ENCODE data around the gene MAGEA8. TPM values are rescaled to one million over a fixed set of nuclear protein-coding genes. Genes with fewer than 3 reads are reported as not detected.

The MAGEA8 gene
- total RNA-seq, 1 experiment from 2014 or later, result not detected

- Histone ChIP-seq H3K23ac (ENCODE audit: insufficient read length, low read depth, low read length) (no peak overlapping the region), H3K56ac (ENCODE audit: insufficient read length, low read depth, low read length) (no peak overlapping the region), H2AFZ (ENCODE audit: low read length) (no peak overlapping the region), H4K20me1 (ENCODE audit: control insufficient read depth, insufficient read depth, insufficient read length) (no peaks in the 10 kb centered on the region), H3K27me3 (ENCODE audit: insufficient read depth, low read length) (no peaks in the 10 kb centered on the region), H3T11ph (ENCODE audit: low read length) (no peak overlapping the region), H2BK15ac (ENCODE audit: low read depth, low read length) (no peak overlapping the region), H3K79me2 (ENCODE audit: insufficient read depth, low read length) (no peaks in the 10 kb centered on the region), H3K79me1 (ENCODE audit: insufficient read depth, low read depth, low read length, poor library complexity, severe bottlenecking) (no peaks in the 10 kb centered on the region), H3K18ac (ENCODE audit: insufficient read length, low read depth, low read length) (no peak overlapping the region), H4K91ac (ENCODE audit: insufficient read length, low read depth, low read length) (no peak overlapping the region), H3K4ac (ENCODE audit: low read depth, low read length) (no peak overlapping the region), H3K9me3 (ENCODE audit: control insufficient read depth, low read depth, low read length) (peaks cover 29% of the 10 kb centered on the region), H3K27ac (ENCODE audit: insufficient read length, low read depth, low read length) (no peak overlapping the region), H2AK5ac (ENCODE audit: insufficient read length, low read length) (no peak overlapping the region), H4K5ac (ENCODE audit: insufficient read length, low read depth, low read length) (no peak overlapping the region), H3K14ac (ENCODE audit: insufficient read depth, low read length) (no peak overlapping the region), H3K4me1 (ENCODE audit: insufficient read depth, low read length) (no peaks in the 10 kb centered on the region), H2BK12ac (ENCODE audit: insufficient read length, low read depth, low read length) (no peak overlapping the region), H2BK20ac (ENCODE audit: low read depth, low read length, poor library complexity, severe bottlenecking) (no peak overlapping the region), H4K8ac (replicated peaks; ENCODE audit: insufficient read length, low read depth, low read length) (no peak overlapping the region), H3K9ac (ENCODE audit: extremely low read depth, insufficient read length, low read length) (no peak overlapping the region), H3K23me2 (ENCODE audit: insufficient read length, low read depth, low read length, poor library complexity, severe bottlenecking) (no peaks in the 10 kb centered on the region), H2BK5ac (ENCODE audit: insufficient read length, low read length) (no peak overlapping the region), H3K4me2 (ENCODE audit: insufficient read depth, insufficient read length, low read length) (no peak overlapping the region), H2BK120ac (ENCODE audit: low read depth, low read length, poor library complexity, severe bottlenecking) (no peak overlapping the region)
- peaks cover 2% of the 10 kb centered on the region for H3K27me3 Mint-ChIP-seq (ENCODE audit: low read depth)
- H3K36me3 Mint-ChIP-seq (ENCODE audit: insufficient read depth in 1 of 3, low read depth in 3 of 3), result peaks cover 8 to 29% (median 15%) of the 10 kb centered on the region in 3 experiments; a peak in 6 of 7 replicates
- no peak for TF ChIP-seq CTCF (conservative IDR thresholded peaks at IDR 0.05)
- DNase-seq, result no peak
- H3K4me1 Mint-ChIP-seq, result peaks cover 10 to 13% of the 10 kb centered on the region in 2 experiments
- H3K27ac Mint-ChIP-seq, result no peak overlapping the region
- no peak overlapping the region for H3K4me3 Mint-ChIP-seq
- H3K9me3 Mint-ChIP-seq, result peaks cover 83 to 90% of the 10 kb centered on the region in 2 experiments
Measured at GRCh38 chrX:149860445-149860844, 20.5 kb upstream of the MAGEA8 start.
